Kidney (tissue), 14 donors: ENCODE measurements around the gene TRPM3. TPM values are rescaled to one million over a fixed set of nuclear protein-coding genes. Genes with fewer than 3 reads are reported as not detected.

Source experiments
- DNase-seq, 5 donors: peaks; one replicate each; pipeline ENCODE4 v3.0.0-alpha.2; 2013 to 2020
- FAIRE-seq: peaks from 2 replicates; lab custom pipeline; 2012; peaks lifted over from hg19 to GRCh38; lab: Jason Lieb, UNC
- H3K27ac ChIP-seq, 2 donors: one replicate each; pipeline ENCODE4 v1.7.0; 2013; ENCODE audit warnings: low read depth in 2 of 2, low read length in 2 of 2, inconsistent platforms in 1 of 2
- H3K27me3 ChIP-seq: one replicate; pipeline ENCODE4 v1.7.1; 2013; ENCODE audit warnings: low read length, inconsistent platforms; ENCODE audit not compliant: control insufficient read depth, insufficient read depth
- H3K36me3 ChIP-seq, 3 donors: one replicate each; pipeline versions ENCODE4 v1.7.0 to v1.7.1; 2013; ENCODE audit warnings: low read length in 3 of 3, control low read depth in 1 of 3, inconsistent platforms in 1 of 3; ENCODE audit not compliant: insufficient read depth in 3 of 3, control insufficient read depth in 2 of 3
- H3K4me1 ChIP-seq, 3 donors: one replicate each; pipeline versions ENCODE4 v1.7.0 to v1.7.1; 2013; ENCODE audit warnings: low read length in 3 of 3, inconsistent platforms in 1 of 3, low read depth in 1 of 3; ENCODE audit not compliant: control insufficient read depth in 2 of 3, insufficient read depth in 2 of 3
- H3K4me3 ChIP-seq, 3 donors: one replicate each; pipeline versions ENCODE4 v1.7.0 to v1.8.1; 2013; ENCODE audit warnings: low read length in 3 of 3, control low read depth in 1 of 3, inconsistent platforms in 1 of 3
- H3K9ac ChIP-seq, 3 donors: one replicate each; pipeline versions ENCODE4 v1.7.0 to v1.7.1; 2013; ENCODE audit warnings: low read length in 3 of 3, control low read depth in 1 of 3, inconsistent platforms in 1 of 3
- H3K9me3 ChIP-seq, 3 donors: one replicate each; pipeline versions ENCODE4 v1.7.0 to v1.7.1; 2013; ENCODE audit warnings: low read length in 3 of 3, control low read depth in 1 of 3, inconsistent platforms in 1 of 3; ENCODE audit not compliant: control insufficient read depth in 2 of 3, insufficient read depth in 1 of 3
- intact Hi-C: fragments of 100-400 bp; cut with DNase I; formaldehyde crosslinking; loops from one replicate; pipeline ENCODE4 v1.11.1; 2022
- polyA plus RNA-seq: library from polyadenylated mRNA; stranded (reverse); fragments of 350-450 nt; fragmentation: Illumina TruSeq; extraction: RNeasy Lipid Tissue Mini Kit (QIAGEN cat#74804); gene quantifications from one replicate; pipeline ENCODE4 v1.2.3, GENCODE V29; 2014; ENCODE audit warnings: low read depth, low replicate concordance; ENCODE audit not compliant: insufficient read depth
- total RNA-seq: library from RNA; stranded (reverse); fragmentation: NEBNext Ultra II Directional; extraction: Animal tissue kit (Norgen Biotek cat#: 25700); gene quantifications from one replicate; pipeline ENCODE4 v1.2.1, GENCODE V29; 2021
- TF ChIP-seq, protein P1 (sequence below): IDR thresholded peaks from 3 replicates; pipeline ENCODE4 v1.5.1; 2012; ENCODE audit warnings: mild to moderate bottlenecking, moderate library complexity, borderline replicate concordance; ENCODE audit not compliant: insufficient read depth; ENCODE audit errors: extremely low read depth
- donor health status: control.
- donor health status: control.
- donor health status: control.
- donor health status: control.
- donor health status: control.
- donor health status: DM: yes; HTN: yes; CAD: no.
- donor health status: Normal renal cell carcinoma (clear cell type).

TRPM3 gene
- total and polyA plus RNA-seq, 2 donors from 2014 or later: 8.8 to 11.4 TPM

GRCh38 chr9:70832492-70832891 is 288.9 kb downstream of the TRPM3 start:
- Histone ChIP-seq H3K27ac (peak overlapping the region in 1 of 2 donors; percentile 7), H3K9me3 (no peaks in the 10 kb centered on the region), H3K4me3 (no peak overlapping the region), H3K4me1 (peaks cover 0 to 8% (median 0%) of the 10 kb centered on the region in 3 donors), H3K9ac (no peak overlapping the region), H3K27me3 (no peaks in the 10 kb centered on the region), H3K36me3 (peaks cover 0 to 18% (median 2%) of the 10 kb centered on the region in 3 donors)
- DNase-seq (no peak), FAIRE-seq (no peak)
- TF ChIP-seq, protein P1, sequence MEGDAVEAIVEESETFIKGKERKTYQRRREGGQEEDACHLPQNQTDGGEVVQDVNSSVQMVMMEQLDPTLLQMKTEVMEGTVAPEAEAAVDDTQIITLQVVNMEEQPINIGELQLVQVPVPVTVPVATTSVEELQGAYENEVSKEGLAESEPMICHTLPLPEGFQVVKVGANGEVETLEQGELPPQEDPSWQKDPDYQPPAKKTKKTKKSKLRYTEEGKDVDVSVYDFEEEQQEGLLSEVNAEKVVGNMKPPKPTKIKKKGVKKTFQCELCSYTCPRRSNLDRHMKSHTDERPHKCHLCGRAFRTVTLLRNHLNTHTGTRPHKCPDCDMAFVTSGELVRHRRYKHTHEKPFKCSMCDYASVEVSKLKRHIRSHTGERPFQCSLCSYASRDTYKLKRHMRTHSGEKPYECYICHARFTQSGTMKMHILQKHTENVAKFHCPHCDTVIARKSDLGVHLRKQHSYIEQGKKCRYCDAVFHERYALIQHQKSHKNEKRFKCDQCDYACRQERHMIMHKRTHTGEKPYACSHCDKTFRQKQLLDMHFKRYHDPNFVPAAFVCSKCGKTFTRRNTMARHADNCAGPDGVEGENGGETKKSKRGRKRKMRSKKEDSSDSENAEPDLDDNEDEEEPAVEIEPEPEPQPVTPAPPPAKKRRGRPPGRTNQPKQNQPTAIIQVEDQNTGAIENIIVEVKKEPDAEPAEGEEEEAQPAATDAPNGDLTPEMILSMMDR: no peak
- intact Hi-C loops: no loop called here

GRCh38 chr9:70830618-70831017 is 290.8 kb downstream of the TRPM3 start:
- Histone ChIP-seq H3K27ac (no peak overlapping the region), H3K36me3 (peaks cover 0 to 27% (median 13%) of the 10 kb centered on the region in 3 donors), H3K9ac (no peak overlapping the region), H3K4me1 (peaks cover 0 to 8% (median 0%) of the 10 kb centered on the region in 3 donors), H3K9me3 (no peaks in the 10 kb centered on the region), H3K27me3 (no peaks in the 10 kb centered on the region), H3K4me3 (no peak overlapping the region)
- intact Hi-C loops: no loop called here
- FAIRE-seq (no peak), DNase-seq (no peak)
- TF ChIP-seq, protein P1: no peak

GRCh38 chr9:70829591-70830265 is 291.7 kb downstream of the TRPM3 start:
- TF ChIP-seq, protein P1: no peak
- Histone ChIP-seq H3K4me1 (peaks cover 0 to 8% (median 0%) of the 10 kb centered on the region in 3 donors), H3K9me3 (no peaks in the 10 kb centered on the region), H3K27me3 (no peaks in the 10 kb centered on the region), H3K27ac (no peak overlapping the region), H3K9ac (no peak overlapping the region), H3K4me3 (no peak overlapping the region), H3K36me3 (peaks cover 0 to 36% (median 16%) of the 10 kb centered on the region in 3 donors)
- DNase-seq (no peak), FAIRE-seq (no peak)
- intact Hi-C loops: no loop called here
